GM23338 (cell line): ENCODE data around the gene DGAT2. TPM values are rescaled to one million over a fixed set of nuclear protein-coding genes. Genes with fewer than 3 reads are reported as not detected.

Experiments
- ATAC-seq: fragments of 200-7000 bp; cut with Tn5 transposase; 3 replicates; pipeline ENCODE4 v1.9.1; 2020
- DNase-seq: peaks from one replicate; pipeline ENCODE4 v3.0.0-alpha.2; 2015; ENCODE audit warnings: low spot score
- H2AFZ ChIP-seq: fragments of 200-600 bp; sonication (generic); 2 replicates; pipeline ENCODE4 v1.8.0; 2016; ENCODE audit warnings: antibody characterized with exemption, mild to moderate bottlenecking, moderate library complexity
- H3F3A ChIP-seq: fragments of 200-600 bp; sonication (generic); replicated peaks from 2 replicates; pipeline ENCODE4 v1.8.0; 2017; ENCODE audit warnings: antibody characterized with exemption, mixed run types, low read depth
- H3K27ac ChIP-seq: fragments of 200-600 bp; sonication (generic); 2 replicates; pipeline ENCODE4 v1.6.1; 2016; ENCODE audit warnings: low read depth
- H3K27me3 ChIP-seq: fragments of 200-600 bp; sonication (generic); 2 replicates; pipeline ENCODE4 v1.8.0; 2016; ENCODE audit warnings: mild to moderate bottlenecking, mixed run types, moderate library complexity; ENCODE audit not compliant: insufficient read depth
- H3K36me3 ChIP-seq: fragments of 200-600 bp; sonication (generic); 2 replicates; pipeline ENCODE4 v1.8.0; 2016; ENCODE audit warnings: mild to moderate bottlenecking; ENCODE audit not compliant: insufficient read depth
- H3K4me1 ChIP-seq: fragments of 200-600 bp; sonication (generic); 2 replicates; pipeline ENCODE4 v1.8.0; 2016; ENCODE audit warnings: mild to moderate bottlenecking, moderate library complexity; ENCODE audit not compliant: insufficient read depth
- H3K4me2 ChIP-seq: fragments of 200-600 bp; sonication (generic); 2 replicates; pipeline ENCODE4 v1.7.1; 2017; ENCODE audit warnings: mixed run types
- H3K4me3 ChIP-seq: fragments of 200-600 bp; sonication (generic); 2 replicates; pipeline ENCODE4 v1.6.1; 2016; ENCODE audit warnings: mixed run types
- H3K79me2 ChIP-seq: fragments of 200-600 bp; sonication (generic); replicated peaks from 2 replicates; pipeline ENCODE4 v1.8.0; 2017; ENCODE audit warnings: mild to moderate bottlenecking; ENCODE audit not compliant: insufficient read depth
- H3K9me2 ChIP-seq: fragments of 200-600 bp; sonication (generic); 2 replicates; pipeline ENCODE4 v1.8.0; 2017; ENCODE audit not compliant: insufficient read depth
- H4K20me1 ChIP-seq: fragments of 200-600 bp; sonication (generic); replicated peaks from 2 replicates; pipeline ENCODE4 v1.8.0; 2017; ENCODE audit warnings: mild to moderate bottlenecking; ENCODE audit not compliant: insufficient read depth
- H3K27ac Mint-ChIP-seq: 2 replicates; pipeline ENCODE4 v1.8.0; 2020; ENCODE audit warnings: inconsistent platforms, mild to moderate bottlenecking, moderate library complexity, mixed read lengths
- H3K27me3 Mint-ChIP-seq: 3 replicates; pipeline ENCODE4 v1.8.0; 2022; ENCODE audit warnings: low read depth, mild to moderate bottlenecking, moderate library complexity, mixed read lengths, inconsistent platforms; ENCODE audit not compliant: insufficient read depth, poor library complexity
- H3K36me3 Mint-ChIP-seq: 3 replicates; pipeline ENCODE4 v1.8.0; 2021; ENCODE audit warnings: low read depth, mild to moderate bottlenecking, inconsistent platforms, moderate library complexity, mixed read lengths
- H3K4me1 Mint-ChIP-seq: 3 replicates; pipeline ENCODE4 v1.8.0; 2020; ENCODE audit warnings: mild to moderate bottlenecking, inconsistent platforms, mixed read lengths
- H3K4me3 Mint-ChIP-seq: 3 replicates; pipeline ENCODE4 v1.8.0; 2021; ENCODE audit warnings: moderate library complexity, mild to moderate bottlenecking, inconsistent platforms, mixed read lengths
- H3K9me3 Mint-ChIP-seq: 3 replicates; pipeline ENCODE4 v1.8.0; 2020; ENCODE audit warnings: moderate library complexity, mild to moderate bottlenecking, inconsistent platforms, mixed read lengths
- CREB1 ChIP-seq: fragments of 250-450 bp; sonication (Bioruptor Pico); IDR thresholded peaks from 2 replicates; pipeline ENCODE4 v1.5.0; 2020; ENCODE audit warnings: low read depth, mild to moderate bottlenecking, moderate library complexity
- CTCF ChIP-seq, 2 experiments: fragments of 200-600 bp in 1 of 2; sonication (generic) in 1 of 2; conservative IDR thresholded peaks; 2 replicates each; pipeline versions ENCODE4 v1.5.1 to v1.6.1; 2016 to 2017; ENCODE audit warnings: antibody characterized with exemption in 2 of 2, low read depth in 2 of 2, mild to moderate bottlenecking in 2 of 2, moderate library complexity in 1 of 2
- ETS1 ChIP-seq: IDR thresholded peaks from 2 replicates; pipeline ENCODE4 v1.6.1; 2016; ENCODE audit warnings: antibody characterized with exemption
- EZH2 ChIP-seq: fragments of 200-600 bp; sonication (generic); IDR thresholded peaks from one replicate; pipeline ENCODE4 v1.8.0; 2017; ENCODE audit warnings: antibody characterized with exemption, mild to moderate bottlenecking, low read depth; ENCODE audit not compliant: unreplicated experiment
- EZH2phosphoT487 ChIP-seq: fragments of 200-600 bp; sonication (generic); IDR thresholded peaks from one replicate; pipeline ENCODE4 v1.8.1; 2018; ENCODE audit warnings: antibody characterized with exemption; ENCODE audit not compliant: unreplicated experiment
- JUNB ChIP-seq: IDR thresholded peaks from one replicate; pipeline ENCODE4 v1.6.1; 2016; ENCODE audit warnings: antibody characterized with exemption; ENCODE audit not compliant: unreplicated experiment
- NANOG ChIP-seq: IDR thresholded peaks from 2 replicates; pipeline ENCODE4 v1.6.1; 2016; ENCODE audit warnings: antibody characterized with exemption, borderline replicate concordance
- POLR2AphosphoS5 ChIP-seq: IDR thresholded peaks from 2 replicates; pipeline ENCODE4 v1.6.1; 2016; ENCODE audit warnings: antibody characterized with exemption, low read depth
- REST ChIP-seq: IDR thresholded peaks from one replicate; pipeline ENCODE4 v1.6.1; 2018; ENCODE audit warnings: antibody characterized with exemption; ENCODE audit not compliant: unreplicated experiment
- STAT1 ChIP-seq: IDR thresholded peaks from one replicate; pipeline ENCODE4 v1.6.1; 2016; ENCODE audit warnings: antibody characterized with exemption; ENCODE audit not compliant: unreplicated experiment
- ZNF114 ChIP-seq: fragments of 250-450 bp; sonication (Bioruptor Pico); IDR thresholded peaks from 2 replicates; pipeline ENCODE4 v1.5.0; 2020; ENCODE audit warnings: mild to moderate bottlenecking, moderate library complexity
- ZNF462 ChIP-seq: fragments of 250-450 bp; sonication (Bioruptor Pico); IDR thresholded peaks from 2 replicates; pipeline ENCODE4 v1.5.0; 2020; ENCODE audit warnings: mild to moderate bottlenecking, moderate library complexity
- polyA plus RNA-seq: library from polyadenylated mRNA; unstranded; fragments of >200 nt; fragmentation: Nextera tagmentation; extraction: Ambion mirVana; gene quantifications from 2 replicates; pipeline ENCODE4 v1.2.1, GENCODE V29; 2016
- total RNA-seq: library from RNA; depleted of rRNA; stranded (reverse); fragments of >200 nt; shearing (Covaris generic); gene quantifications from 2 replicates; pipeline ENCODE4 v1.2.3, GENCODE V29; 2014

DGAT2 gene
- total and polyA plus RNA-seq, 2 experiments from 2014 or later = 1.9 to 2.6 TPM

GRCh38 chr11:75776546-75776945, 8.0 kb downstream of the DGAT2 start (continued):
- TF ChIP-seq CTCF (conservative IDR thresholded peaks at IDR 0.05; ENCODE audit: low read depth in 2 of 2) (no peak), EZH2 (no peak), EZH2phosphoT487 (no peak), ZNF114 (CRISPR knock-in tag) (no peak), NANOG (no peak), CREB1 (no peak)

- H3K9me2 ChIP-seq = no peaks in the 10 kb centered on the region
- H3K4me3 ChIP-seq = no peak overlapping the region
- no peaks in the 10 kb centered on the region for H3K79me2 ChIP-seq
- no peaks in the 10 kb centered on the region for H3F3A ChIP-seq
- H3K27ac ChIP-seq = no peak overlapping the region
- H3K4me1 ChIP-seq = peaks cover 12% of the 10 kb centered on the region; the same call in 1 of the 2 replicates
- peaks cover 8% of the 10 kb centered on the region for H3K27me3 Mint-ChIP-seq
- H3K9me3 Mint-ChIP-seq = no peaks in the 10 kb centered on the region
- no peak overlapping the region for H3K27ac Mint-ChIP-seq
- no peak overlapping the region for H3K4me2 ChIP-seq
- no peak overlapping the region for H2AFZ ChIP-seq
- peaks cover 14% of the 10 kb centered on the region for H3K4me1 Mint-ChIP-seq
- no peak for DNase-seq
- no peaks in the 10 kb centered on the region for H3K27me3 ChIP-seq
- no peaks in the 10 kb centered on the region for H3K36me3 ChIP-seq
- no peak for ATAC-seq
- H3K36me3 Mint-ChIP-seq = no peaks in the 10 kb centered on the region; the same call in 2 of the 3 replicates
- H4K20me1 ChIP-seq = no peaks in the 10 kb centered on the region; the same call in 1 of the 2 replicates
- H3K4me3 Mint-ChIP-seq = no peak overlapping the region
- no peak for TF ChIP-seq ZNF462 (CRISPR knock-in tag)
- TF ChIP-seq ETS1 = no peak
- TF ChIP-seq JUNB = no peak
- no peak for TF ChIP-seq POLR2AphosphoS5
- TF ChIP-seq STAT1 = no peak
- no peak for TF ChIP-seq EZH2phosphoT487
- no peak for TF ChIP-seq REST
Observed at GRCh38 chr11:75777461-75778110, 9.0 kb downstream of the DGAT2 start.
